HL-60 (cell line): Measurements from ENCODE around the gene MGAT5B.
A peak's percentile ranks its signal among the peaks of the same experiment; 100 is the strongest.

Experiments used
- GABPA ChIP-seq: IDR thresholded peaks from 2 replicates; pipeline ENCODE4 v1.6.1; 2012; ENCODE audit warnings: low read depth
- POLR2AphosphoS5 ChIP-seq: IDR thresholded peaks from 2 replicates; pipeline ENCODE4 v1.6.1; 2012; ENCODE audit warnings: low read depth
- SPI1 ChIP-seq: IDR thresholded peaks from 2 replicates; pipeline ENCODE4 v1.6.1; 2012; ENCODE audit warnings: low read depth, mild to moderate bottlenecking, borderline replicate concordance
- TF ChIP-seq, protein P1 (sequence below): IDR thresholded peaks from one replicate; pipeline ENCODE4 v1.5.1; 2011; ENCODE audit warnings: low read length, control low read depth, inconsistent platforms; ENCODE audit not compliant: insufficient read depth
- TF ChIP-seq, protein P2 (sequence below): IDR thresholded peaks from 2 replicates; pipeline ENCODE4 v1.6.1; 2012; ENCODE audit warnings: low read depth; ENCODE audit not compliant: insufficient replicate concordance

DNA sequence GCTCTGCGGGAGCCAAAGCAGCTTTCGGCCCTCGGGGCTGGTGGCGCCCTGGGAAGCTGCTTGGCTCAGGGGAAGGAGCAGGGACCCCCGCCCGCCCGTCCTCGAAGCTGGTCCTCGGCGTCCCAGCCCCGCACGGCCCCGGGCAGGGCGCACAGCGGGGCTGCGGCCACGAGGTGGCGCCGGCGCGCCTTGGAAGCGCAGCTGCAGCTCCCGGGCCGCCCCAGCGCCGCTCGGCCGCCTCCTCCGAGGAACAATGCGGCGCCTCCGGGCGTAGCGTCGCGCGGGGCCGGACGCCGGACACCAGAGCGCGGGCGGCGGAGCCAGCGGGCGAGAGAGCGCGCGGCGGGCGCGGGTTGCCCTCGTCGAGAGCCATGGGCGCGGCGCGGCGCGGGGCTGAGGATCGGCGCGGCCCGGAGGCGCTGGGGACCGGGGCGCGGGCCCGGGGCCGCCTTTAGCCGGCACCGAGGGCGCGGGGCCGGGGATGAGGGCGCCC lies at the start of gene MGAT5B:
- TF ChIP-seq, protein P1, sequence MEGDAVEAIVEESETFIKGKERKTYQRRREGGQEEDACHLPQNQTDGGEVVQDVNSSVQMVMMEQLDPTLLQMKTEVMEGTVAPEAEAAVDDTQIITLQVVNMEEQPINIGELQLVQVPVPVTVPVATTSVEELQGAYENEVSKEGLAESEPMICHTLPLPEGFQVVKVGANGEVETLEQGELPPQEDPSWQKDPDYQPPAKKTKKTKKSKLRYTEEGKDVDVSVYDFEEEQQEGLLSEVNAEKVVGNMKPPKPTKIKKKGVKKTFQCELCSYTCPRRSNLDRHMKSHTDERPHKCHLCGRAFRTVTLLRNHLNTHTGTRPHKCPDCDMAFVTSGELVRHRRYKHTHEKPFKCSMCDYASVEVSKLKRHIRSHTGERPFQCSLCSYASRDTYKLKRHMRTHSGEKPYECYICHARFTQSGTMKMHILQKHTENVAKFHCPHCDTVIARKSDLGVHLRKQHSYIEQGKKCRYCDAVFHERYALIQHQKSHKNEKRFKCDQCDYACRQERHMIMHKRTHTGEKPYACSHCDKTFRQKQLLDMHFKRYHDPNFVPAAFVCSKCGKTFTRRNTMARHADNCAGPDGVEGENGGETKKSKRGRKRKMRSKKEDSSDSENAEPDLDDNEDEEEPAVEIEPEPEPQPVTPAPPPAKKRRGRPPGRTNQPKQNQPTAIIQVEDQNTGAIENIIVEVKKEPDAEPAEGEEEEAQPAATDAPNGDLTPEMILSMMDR, result peak; percentile 53
- TF ChIP-seq, protein P2, sequence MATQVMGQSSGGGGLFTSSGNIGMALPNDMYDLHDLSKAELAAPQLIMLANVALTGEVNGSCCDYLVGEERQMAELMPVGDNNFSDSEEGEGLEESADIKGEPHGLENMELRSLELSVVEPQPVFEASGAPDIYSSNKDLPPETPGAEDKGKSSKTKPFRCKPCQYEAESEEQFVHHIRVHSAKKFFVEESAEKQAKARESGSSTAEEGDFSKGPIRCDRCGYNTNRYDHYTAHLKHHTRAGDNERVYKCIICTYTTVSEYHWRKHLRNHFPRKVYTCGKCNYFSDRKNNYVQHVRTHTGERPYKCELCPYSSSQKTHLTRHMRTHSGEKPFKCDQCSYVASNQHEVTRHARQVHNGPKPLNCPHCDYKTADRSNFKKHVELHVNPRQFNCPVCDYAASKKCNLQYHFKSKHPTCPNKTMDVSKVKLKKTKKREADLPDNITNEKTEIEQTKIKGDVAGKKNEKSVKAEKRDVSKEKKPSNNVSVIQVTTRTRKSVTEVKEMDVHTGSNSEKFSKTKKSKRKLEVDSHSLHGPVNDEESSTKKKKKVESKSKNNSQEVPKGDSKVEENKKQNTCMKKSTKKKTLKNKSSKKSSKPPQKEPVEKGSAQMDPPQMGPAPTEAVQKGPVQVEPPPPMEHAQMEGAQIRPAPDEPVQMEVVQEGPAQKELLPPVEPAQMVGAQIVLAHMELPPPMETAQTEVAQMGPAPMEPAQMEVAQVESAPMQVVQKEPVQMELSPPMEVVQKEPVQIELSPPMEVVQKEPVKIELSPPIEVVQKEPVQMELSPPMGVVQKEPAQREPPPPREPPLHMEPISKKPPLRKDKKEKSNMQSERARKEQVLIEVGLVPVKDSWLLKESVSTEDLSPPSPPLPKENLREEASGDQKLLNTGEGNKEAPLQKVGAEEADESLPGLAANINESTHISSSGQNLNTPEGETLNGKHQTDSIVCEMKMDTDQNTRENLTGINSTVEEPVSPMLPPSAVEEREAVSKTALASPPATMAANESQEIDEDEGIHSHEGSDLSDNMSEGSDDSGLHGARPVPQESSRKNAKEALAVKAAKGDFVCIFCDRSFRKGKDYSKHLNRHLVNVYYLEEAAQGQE, result no peak
- no peak for TF ChIP-seq POLR2AphosphoS5
- no peak for TF ChIP-seq GABPA
- TF ChIP-seq SPI1, result no peak
